GM12878 (cell line): ENCODE results near the gene RALGPS1. TPM values are rescaled to one million over a fixed set of nuclear protein-coding genes. Genes with fewer than 3 reads are reported as not detected.

Source experiments
- BACH1 ChIP-seq: fragments of 450-650 bp; IDR thresholded peaks from 2 replicates; pipeline ENCODE4 v1.6.1; 2017; ENCODE audit warnings: mild to moderate bottlenecking, borderline replicate concordance
- CEBPZ ChIP-seq: fragments of 150-350 bp; IDR thresholded peaks from 2 replicates; pipeline ENCODE4 v1.6.1; 2016; ENCODE audit warnings: low read depth, low read length
- CREM ChIP-seq: IDR thresholded peaks from 2 replicates; pipeline ENCODE4 v1.6.1; 2014; ENCODE audit warnings: antibody characterized with exemption, low read depth
- DPF2 ChIP-seq: fragments of 450-650 bp; IDR thresholded peaks from 2 replicates; pipeline ENCODE4 v1.6.1; 2017; ENCODE audit warnings: mild to moderate bottlenecking
- E2F8 ChIP-seq: fragments of 450-650 bp; IDR thresholded peaks from 2 replicates; pipeline ENCODE4 v1.6.1; 2018; ENCODE audit warnings: mild to moderate bottlenecking, low read depth, moderate library complexity; ENCODE audit not compliant: partially characterized antibody
- EP300 ChIP-seq, 2 experiments: fragments of 150-350 bp in 1 of 2; IDR thresholded peaks; 2 replicates each; pipeline ENCODE4 v1.6.1; 2011 to 2012; ENCODE audit warnings: low read depth in 2 of 2, low read length in 2 of 2, borderline replicate concordance in 1 of 2, improper control_type of control experiment in 1 of 2, inconsistent platforms in 1 of 2; ENCODE audit not compliant: control insufficient read depth in 1 of 2
- IKZF1 ChIP-seq: fragments of 450-650 bp; conservative IDR thresholded peaks from 2 replicates; pipeline ENCODE4 v1.6.1; 2017; ENCODE audit warnings: antibody characterized with exemption, mild to moderate bottlenecking
- IKZF2 ChIP-seq, 2 experiments: fragments of 450-650 bp; IDR thresholded peaks; 2 replicates each; pipeline ENCODE4 v1.6.1; 2017; ENCODE audit warnings: mild to moderate bottlenecking in 2 of 2, moderate library complexity in 2 of 2
- NR2F1 ChIP-seq: fragments of 450-650 bp; conservative IDR thresholded peaks from 2 replicates; pipeline ENCODE4 v1.6.1; 2017; ENCODE audit warnings: mild to moderate bottlenecking
- PAX8 ChIP-seq: fragments of 450-650 bp; IDR thresholded peaks from 2 replicates; pipeline ENCODE4 v1.6.1; 2017; ENCODE audit warnings: mild to moderate bottlenecking, moderate library complexity
- POLR2AphosphoS2 ChIP-seq: IDR thresholded peaks from 2 replicates; pipeline ENCODE4 v1.6.1; 2011; ENCODE audit warnings: low read depth, mild to moderate bottlenecking, low read length, improper control_type of control experiment, moderate library complexity
- RAD21 ChIP-seq: IDR thresholded peaks from 2 replicates; pipeline ENCODE4 v1.6.1; 2011; ENCODE audit warnings: mild to moderate bottlenecking, low read depth, low read length, moderate library complexity; ENCODE audit not compliant: insufficient read depth
- SIX5 ChIP-seq: IDR thresholded peaks from 2 replicates; pipeline ENCODE4 v1.6.1; 2011; ENCODE audit warnings: mild to moderate bottlenecking, low read depth, low read length, moderate library complexity; ENCODE audit not compliant: severe bottlenecking
- SPI1 ChIP-seq: IDR thresholded peaks from 2 replicates; pipeline ENCODE4 v1.6.1; 2011; ENCODE audit warnings: low read depth, mild to moderate bottlenecking, low read length, moderate library complexity, borderline replicate concordance; ENCODE audit not compliant: insufficient read depth
- TAF1 ChIP-seq: IDR thresholded peaks from 2 replicates; pipeline ENCODE4 v1.6.1; 2011; ENCODE audit warnings: mild to moderate bottlenecking, low read depth, low read length, borderline replicate concordance
- ZNF384 ChIP-seq: IDR thresholded peaks from 2 replicates; pipeline ENCODE4 v1.6.1; 2012; ENCODE audit warnings: low read depth, mild to moderate bottlenecking, low read length, improper control_type of control experiment, borderline replicate concordance
- polyA plus RNA-seq, 11 experiments: library from polyadenylated mRNA; depleted of rRNA in 4 of 11; unstranded in 6 of 11; stranded (reverse) in 5 of 11; fragments of >200 nt; fragmentation: Nextera tagmentation in 4 of 11; fragmentation: Illumina TruSeq in 1 of 11; extraction: Ambion mirVana in 4 of 11; extraction: Trizol in 1 of 11; gene quantifications; 1 replicate in 1 of 11; 2 replicates in 10 of 11; pipeline versions ENCODE4 v1.2.1 to v1.2.3, GENCODE V29; 2011 to 2016; ENCODE audit warnings: inconsistent platforms in 2 of 11, missing spikeins in 2 of 11, low read depth in 1 of 11
- total RNA-seq, 4 experiments: library from RNA; depleted of rRNA in 3 of 4; stranded (reverse); fragments of >200 nt in 3 of 4; fragmentation: Illumina TruSeq in 1 of 4; extraction: Trizol in 1 of 4; gene quantifications; 2 replicates each; pipeline versions ENCODE4 v1.2.1 to v1.2.3, GENCODE V29; 2013 to 2021
- TF ChIP-seq, protein P1 (sequence below): fragments of 450-650 bp; formaldehyde crosslinking; IDR thresholded peaks from 2 replicates; pipeline ENCODE4 v1.4.0; 2022; ENCODE audit warnings: mild to moderate bottlenecking, moderate library complexity
- TF ChIP-seq, protein P2 (sequence below): IDR thresholded peaks from 2 replicates; pipeline ENCODE4 v1.6.1; 2012; ENCODE audit warnings: mild to moderate bottlenecking, low read depth, low read length

The RALGPS1 gene
- total and polyA plus RNA-seq, 10 of the 15 experiments (the other 5 are each of a cell fraction or from before 2014, with no cell fraction given), result 0.13 to 5.6 (median 2.7) TPM

- TF ChIP-seq, protein P1, sequence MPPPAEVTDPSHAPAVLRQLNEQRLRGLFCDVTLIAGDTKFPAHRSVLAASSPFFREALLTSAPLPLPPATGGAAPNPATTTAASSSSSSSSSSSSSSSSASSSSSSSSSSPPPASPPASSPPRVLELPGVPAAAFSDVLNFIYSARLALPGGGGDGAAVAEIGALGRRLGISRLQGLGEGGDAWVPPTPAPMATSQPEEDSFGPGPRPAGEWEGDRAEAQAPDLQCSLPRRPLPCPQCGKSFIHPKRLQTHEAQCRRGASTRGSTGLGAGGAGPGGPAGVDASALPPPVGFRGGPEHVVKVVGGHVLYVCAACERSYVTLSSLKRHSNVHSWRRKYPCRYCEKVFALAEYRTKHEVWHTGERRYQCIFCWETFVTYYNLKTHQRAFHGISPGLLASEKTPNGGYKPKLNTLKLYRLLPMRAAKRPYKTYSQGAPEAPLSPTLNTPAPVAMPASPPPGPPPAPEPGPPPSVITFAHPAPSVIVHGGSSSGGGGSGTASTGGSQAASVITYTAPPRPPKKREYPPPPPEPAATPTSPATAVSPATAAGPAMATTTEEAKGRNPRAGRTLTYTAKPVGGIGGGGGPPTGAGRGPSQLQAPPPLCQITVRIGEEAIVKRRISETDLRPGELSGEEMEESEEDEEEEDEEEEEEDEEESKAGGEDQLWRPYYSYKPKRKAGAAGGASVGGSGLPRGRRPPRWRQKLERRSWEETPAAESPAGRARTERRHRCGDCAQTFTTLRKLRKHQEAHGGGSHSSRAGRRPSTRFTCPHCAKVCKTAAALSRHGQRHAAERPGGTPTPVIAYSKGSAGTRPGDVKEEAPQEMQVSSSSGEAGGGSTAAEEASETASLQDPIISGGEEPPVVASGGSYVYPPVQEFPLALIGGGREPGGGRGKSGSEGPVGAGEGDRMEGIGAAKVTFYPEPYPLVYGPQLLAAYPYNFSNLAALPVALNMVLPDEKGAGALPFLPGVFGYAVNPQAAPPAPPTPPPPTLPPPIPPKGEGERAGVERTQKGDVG (CRISPR knock-in tag), result no peak
- TF ChIP-seq IKZF1 (peak; percentile 60), EP300 (IDR thresholded peaks at IDR 0.05; ENCODE audit: borderline replicate concordance in 1 of 2, control insufficient read depth in 1 of 2, low read depth in 2 of 2, low read length in 2 of 2) (no peak), SIX5 (no peak), SPI1 (peak; percentile 54; the same call in 1 of the 2 replicates), PAX8 (no peak), E2F8 (no peak), CEBPZ (no peak), NR2F1 (no peak), RAD21 (no peak), DPF2 (0 out of 2 replicates have a peak, but pooled peaks have one; percentile 19), BACH1 (no peak), CREM (no peak), TAF1 (no peak), POLR2AphosphoS2 (no peak), IKZF2 (IDR thresholded peaks at IDR 0.05) (peak; percentile 51 to 65; a peak in 3 of 4 replicates), ZNF384 (no peak)
- TF ChIP-seq, protein P2, sequence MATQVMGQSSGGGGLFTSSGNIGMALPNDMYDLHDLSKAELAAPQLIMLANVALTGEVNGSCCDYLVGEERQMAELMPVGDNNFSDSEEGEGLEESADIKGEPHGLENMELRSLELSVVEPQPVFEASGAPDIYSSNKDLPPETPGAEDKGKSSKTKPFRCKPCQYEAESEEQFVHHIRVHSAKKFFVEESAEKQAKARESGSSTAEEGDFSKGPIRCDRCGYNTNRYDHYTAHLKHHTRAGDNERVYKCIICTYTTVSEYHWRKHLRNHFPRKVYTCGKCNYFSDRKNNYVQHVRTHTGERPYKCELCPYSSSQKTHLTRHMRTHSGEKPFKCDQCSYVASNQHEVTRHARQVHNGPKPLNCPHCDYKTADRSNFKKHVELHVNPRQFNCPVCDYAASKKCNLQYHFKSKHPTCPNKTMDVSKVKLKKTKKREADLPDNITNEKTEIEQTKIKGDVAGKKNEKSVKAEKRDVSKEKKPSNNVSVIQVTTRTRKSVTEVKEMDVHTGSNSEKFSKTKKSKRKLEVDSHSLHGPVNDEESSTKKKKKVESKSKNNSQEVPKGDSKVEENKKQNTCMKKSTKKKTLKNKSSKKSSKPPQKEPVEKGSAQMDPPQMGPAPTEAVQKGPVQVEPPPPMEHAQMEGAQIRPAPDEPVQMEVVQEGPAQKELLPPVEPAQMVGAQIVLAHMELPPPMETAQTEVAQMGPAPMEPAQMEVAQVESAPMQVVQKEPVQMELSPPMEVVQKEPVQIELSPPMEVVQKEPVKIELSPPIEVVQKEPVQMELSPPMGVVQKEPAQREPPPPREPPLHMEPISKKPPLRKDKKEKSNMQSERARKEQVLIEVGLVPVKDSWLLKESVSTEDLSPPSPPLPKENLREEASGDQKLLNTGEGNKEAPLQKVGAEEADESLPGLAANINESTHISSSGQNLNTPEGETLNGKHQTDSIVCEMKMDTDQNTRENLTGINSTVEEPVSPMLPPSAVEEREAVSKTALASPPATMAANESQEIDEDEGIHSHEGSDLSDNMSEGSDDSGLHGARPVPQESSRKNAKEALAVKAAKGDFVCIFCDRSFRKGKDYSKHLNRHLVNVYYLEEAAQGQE, result no peak
Observed at GRCh38 chr9:126872516-126872915, 42.1 kb upstream of the RALGPS1 start (continued).
